ENCODE data around the gene GFOD1. TPM values are rescaled to one million over a fixed set of nuclear protein-coding genes. Genes with fewer than 3 reads are reported as not detected.

The GFOD1 gene
- total RNA-seq, 2 experiments from 2014 or later, result 22.6 to 35.0 TPM

DNA sequence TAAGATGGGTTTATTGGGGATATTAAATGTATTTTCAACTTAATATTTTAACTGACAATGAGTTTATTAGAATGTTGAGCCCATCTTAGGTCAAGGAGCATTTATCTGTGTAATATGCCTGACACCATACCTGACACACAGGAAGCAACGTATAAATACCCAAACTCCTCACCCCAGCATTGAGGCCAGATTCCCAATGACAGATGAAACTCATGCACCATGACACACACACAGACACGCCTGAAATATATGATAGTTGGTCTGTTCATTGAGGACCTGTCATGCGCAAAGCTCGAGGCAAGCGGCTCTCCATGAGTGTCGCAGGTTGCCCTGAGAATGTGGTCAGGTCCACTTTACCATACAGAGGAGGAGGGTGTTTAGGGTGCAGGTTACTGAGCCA, 64.1 kb downstream of the GFOD1 start:
- intact Hi-C loops (cut with micrococcal nuclease; ENCODE audit: unreplicated experiment), result no loop called here
- Histone ChIP-seq H3K9me3 (ENCODE audit: low read length) (no peaks in the 10 kb centered on the region), H2AFZ (ENCODE audit: low read length) (no peak overlapping the region), H3K4me1 (ENCODE audit: insufficient read depth, low read length, poor library complexity, severe bottlenecking) (peaks cover 37% of the 10 kb centered on the region), H3K4me3 (ENCODE audit: low read depth, low read length, poor library complexity, severe bottlenecking) (no peak overlapping the region), H3K79me2 (ENCODE audit: insufficient read depth, low read depth, low read length) (peaks cover 8% of the 10 kb centered on the region; the same call in 1 of the 2 replicates), H4K20me1 (ENCODE audit: insufficient read depth, low read length) (0 out of 2 replicates have a peak, but pooled peaks cover 7% of the 10 kb centered on the region), H3K27ac (ENCODE audit: low read depth, low read length, poor library complexity, severe bottlenecking) (no peak overlapping the region), H3K36me3 (ENCODE audit: insufficient read depth, low read length) (no peaks in the 10 kb centered on the region; the same call in 1 of the 2 replicates), H3K9me2 (ENCODE audit: insufficient read depth, low read length) (no peaks in the 10 kb centered on the region), H3K4me2 (ENCODE audit: low read length) (no peak overlapping the region)
- POLR2A ChIA-PET, result no interaction called here
- BruUV-seq (replicated peaks), result no TSS peak
- CTCF ChIA-PET (ENCODE audit: unreplicated experiment), result no interaction called here
- no peak for TF ChIP-seq CTCF (conservative IDR thresholded peaks at IDR 0.05; ENCODE audit: low read length)
- no peak for TF ChIP-seq EZH2phosphoT487 (IDR thresholded peaks at IDR 0.05; ENCODE audit: borderline replicate concordance, low read depth, low read length)
- no peak for DNase-seq (ENCODE audit: low spot score)

- no peaks in the 10 kb centered on the region; the same call in 1 of the 2 replicates for H3K36me3 ChIP-seq (ENCODE audit: insufficient read depth, low read length)
- DNase-seq (ENCODE audit: low spot score), result no peak
- no peaks in the 10 kb centered on the region for H3K9me2 ChIP-seq (ENCODE audit: insufficient read depth, low read length)
- CTCF ChIA-PET (ENCODE audit: unreplicated experiment), result no interaction called here
- no peak overlapping the region for H3K27ac ChIP-seq (ENCODE audit: low read depth, low read length, poor library complexity, severe bottlenecking)
- intact Hi-C loops (cut with micrococcal nuclease; ENCODE audit: unreplicated experiment), result no loop called here
- H2AFZ ChIP-seq (ENCODE audit: low read length), result no peak overlapping the region
- no peaks in the 10 kb centered on the region for H3K9me3 ChIP-seq (ENCODE audit: low read length)
- no peak overlapping the region for H3K4me2 ChIP-seq (ENCODE audit: low read length)
- H4K20me1 ChIP-seq (ENCODE audit: insufficient read depth, low read length), result 0 out of 2 replicates have a peak, but pooled peaks cover 7% of the 10 kb centered on the region
- H3K4me3 ChIP-seq (ENCODE audit: low read depth, low read length, poor library complexity, severe bottlenecking), result no peak overlapping the region
- no peak for TF ChIP-seq EZH2phosphoT487 (IDR thresholded peaks at IDR 0.05; ENCODE audit: borderline replicate concordance, low read depth, low read length)
- no peak for TF ChIP-seq CTCF (conservative IDR thresholded peaks at IDR 0.05; ENCODE audit: low read length)
- BruUV-seq (replicated peaks), result no TSS peak
- H3K4me1 ChIP-seq (ENCODE audit: insufficient read depth, low read length, poor library complexity, severe bottlenecking), result peaks cover 32% of the 10 kb centered on the region
- peaks cover 3% of the 10 kb centered on the region; the same call in 1 of the 2 replicates for H3K79me2 ChIP-seq (ENCODE audit: insufficient read depth, low read depth, low read length)
- POLR2A ChIA-PET, result interaction anchor here (0.7 to 1.6 kb wide), 2 partner anchors 18 to 49 kb away, joined by 3 to 4 read pairs; no protein-coding TSS in a partner anchor
Observed at GRCh38 chr6:13422681-13423221, 64.6 kb downstream of the GFOD1 start.

DNA sequence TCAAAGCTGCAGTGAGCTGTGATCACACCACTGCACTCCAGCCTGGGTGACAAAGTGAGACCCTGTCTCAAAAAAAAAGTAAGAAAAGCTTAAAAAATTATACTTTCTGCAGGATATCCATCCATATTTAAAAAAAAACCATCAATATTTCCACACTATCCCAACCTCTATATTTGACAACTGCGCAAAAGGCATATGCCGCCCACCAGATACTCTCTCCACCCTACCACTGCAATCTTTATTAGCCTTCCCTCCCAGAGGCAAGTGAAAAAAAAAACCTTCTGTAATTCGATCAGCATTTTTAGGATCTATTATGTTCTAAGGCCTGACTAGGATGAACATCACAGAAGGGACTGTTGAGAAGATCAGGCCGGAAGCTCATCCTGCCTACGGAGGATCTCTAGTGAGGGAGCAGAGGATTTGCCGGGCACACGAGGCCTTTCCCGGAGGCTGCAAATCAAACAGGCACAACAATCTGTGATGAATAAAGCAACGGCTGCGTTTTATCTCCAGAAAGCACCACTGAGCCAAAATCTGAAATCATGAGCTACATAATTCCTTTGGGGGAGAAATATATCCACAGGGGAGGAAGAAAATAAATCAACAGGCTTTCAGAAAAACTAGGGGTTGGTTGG, 65.9 kb downstream of the GFOD1 start:
- H4K20me1 ChIP-seq (ENCODE audit: insufficient read depth, low read length), result 0 out of 2 replicates have a peak, but pooled peaks cover 3% of the 10 kb centered on the region
- no peak overlapping the region for H3K4me3 ChIP-seq (ENCODE audit: low read depth, low read length, poor library complexity, severe bottlenecking)
- BruUV-seq (replicated peaks), result no TSS peak
- DNase-seq (ENCODE audit: low spot score), result no peak
- no peaks in the 10 kb centered on the region; the same call in 1 of the 2 replicates for H3K79me2 ChIP-seq (ENCODE audit: insufficient read depth, low read depth, low read length)
- no peaks in the 10 kb centered on the region for H3K9me3 ChIP-seq (ENCODE audit: low read length)
- H2AFZ ChIP-seq (ENCODE audit: low read length), result no peak overlapping the region
- POLR2A ChIA-PET, result interaction anchor here (0.8 to 1.6 kb wide), 4 partner anchors 13 to 153 kb away, joined by 3 to 4 read pairs (median 3); partner anchors contain the start of gene SIRT5
- H3K36me3 ChIP-seq (ENCODE audit: insufficient read depth, low read length), result peaks cover 3% of the 10 kb centered on the region
- TF ChIP-seq EZH2phosphoT487 (IDR thresholded peaks at IDR 0.05; ENCODE audit: borderline replicate concordance, low read depth, low read length), result no peak
- TF ChIP-seq CTCF (conservative IDR thresholded peaks at IDR 0.05; ENCODE audit: low read length), result no peak
- CTCF ChIA-PET (ENCODE audit: unreplicated experiment), result interaction anchor here (1.0 kb wide), 1 partner anchor 10 kb away, joined by 3 read pairs; no protein-coding TSS in a partner anchor
- H3K4me1 ChIP-seq (ENCODE audit: insufficient read depth, low read length, poor library complexity, severe bottlenecking), result peaks cover 24% of the 10 kb centered on the region
- H3K9me2 ChIP-seq (ENCODE audit: insufficient read depth, low read length), result no peaks in the 10 kb centered on the region
- intact Hi-C loops (cut with micrococcal nuclease; ENCODE audit: unreplicated experiment), result no loop called here
- no peak overlapping the region for H3K27ac ChIP-seq (ENCODE audit: low read depth, low read length, poor library complexity, severe bottlenecking)
- no peak overlapping the region for H3K4me2 ChIP-seq (ENCODE audit: low read length)

Data from OCI-LY7 (cell line).